WTC11 (cell line): ENCODE results near the gene AFF3. TPM values are rescaled to one million over a fixed set of nuclear protein-coding genes. Genes with fewer than 3 reads are reported as not detected.

Experiments
- ATAC-seq: fragments of 200-7000 bp; cut with Tn5 transposase; 2 replicates; pipeline ENCODE4 v1.10.0; 2021; ENCODE audit warnings: mild to moderate bottlenecking, moderate library complexity
- CTCF ChIA-PET: fragments of 300-600 bp; sonication (Branson Sonifier 250); formaldehyde crosslinking; loops from one replicate; lab custom pipeline; 2021; ENCODE audit warnings: antibody characterized with exemption; lab: Charles Lee
- POLR2A ChIA-PET: fragments of 350-600 bp; sonication (Branson Sonifier 250); formaldehyde crosslinking; loops from one replicate; lab custom pipeline; 2021; ENCODE audit warnings: antibody characterized with exemption; lab: Charles Lee
- DNase-seq: peaks from one replicate; pipeline ENCODE4 v3.0.0; 2021; ENCODE audit warnings: low spot score
- H3K27ac Mint-ChIP-seq: 2 replicates; pipeline ENCODE4 v1.8.0; 2021; ENCODE audit warnings: mixed read lengths
- H3K27me3 Mint-ChIP-seq: 2 replicates; pipeline ENCODE4 v1.8.0; 2021; ENCODE audit warnings: low read depth, mild to moderate bottlenecking, moderate library complexity, mixed read lengths
- H3K36me3 Mint-ChIP-seq: 2 replicates; pipeline ENCODE4 v1.8.0; 2021; ENCODE audit warnings: mixed read lengths
- H3K4me1 Mint-ChIP-seq: 2 replicates; pipeline ENCODE4 v1.8.0; 2022; ENCODE audit warnings: mixed read lengths
- H3K4me3 Mint-ChIP-seq: 2 replicates; pipeline ENCODE4 v1.8.0; 2021; ENCODE audit warnings: mild to moderate bottlenecking, moderate library complexity, mixed read lengths
- H3K9me3 Mint-ChIP-seq: 2 replicates; pipeline ENCODE4 v1.8.0; 2021; ENCODE audit warnings: mixed read lengths
- ATF6 ChIP-seq: sonication (generic); formaldehyde crosslinking; IDR thresholded peaks from 2 replicates; pipeline ENCODE4 v1.8.1; 2023; ENCODE audit warnings: mild to moderate bottlenecking, missing genetic modification reagents
- CTCF ChIP-seq: fragments of 200-600 bp; IDR thresholded peaks from 2 replicates; pipeline ENCODE4 v1.8.0; 2022; ENCODE audit warnings: antibody characterized with exemption
- E2F4 ChIP-seq: sonication (generic); formaldehyde crosslinking; IDR thresholded peaks from 2 replicates; pipeline ENCODE4 v1.8.1; 2022; ENCODE audit warnings: low read depth, mild to moderate bottlenecking, moderate library complexity, missing genetic modification reagents, borderline replicate concordance
- ELF4 ChIP-seq: sonication (generic); formaldehyde crosslinking; IDR thresholded peaks from 2 replicates; pipeline ENCODE4 v1.8.1; 2022; ENCODE audit warnings: low read depth, mild to moderate bottlenecking, moderate library complexity, missing genetic modification reagents
- FOXJ3 ChIP-seq: sonication (generic); formaldehyde crosslinking; IDR thresholded peaks from 2 replicates; pipeline ENCODE4 v1.9.0; 2021; ENCODE audit warnings: missing genetic modification reagents, mild to moderate bottlenecking, borderline replicate concordance
- FOXP1 ChIP-seq: sonication (generic); formaldehyde crosslinking; IDR thresholded peaks from 2 replicates; pipeline ENCODE4 v1.8.0; 2022; ENCODE audit warnings: missing genetic modification reagents, mild to moderate bottlenecking, moderate library complexity, borderline replicate concordance
- HMGXB4 ChIP-seq: sonication (generic); formaldehyde crosslinking; IDR thresholded peaks from 2 replicates; pipeline ENCODE4 v1.8.1; 2023; ENCODE audit warnings: mild to moderate bottlenecking, moderate library complexity, missing genetic modification reagents
- NFATC4 ChIP-seq: fragments of 250-450 bp; sonication (Bioruptor Pico); IDR thresholded peaks from 2 replicates; pipeline ENCODE4 v1.9.0; 2021; ENCODE audit warnings: mild to moderate bottlenecking
- NFYB ChIP-seq: sonication (generic); formaldehyde crosslinking; conservative IDR thresholded peaks from 2 replicates; pipeline ENCODE4 v1.8.0; 2022; ENCODE audit warnings: low read depth, missing genetic modification reagents
- NR2C2 ChIP-seq: sonication (generic); formaldehyde crosslinking; IDR thresholded peaks from 2 replicates; pipeline ENCODE4 v1.8.0; 2022; ENCODE audit warnings: mild to moderate bottlenecking, missing genetic modification reagents
- OVOL2 ChIP-seq: fragments of 250-450 bp; sonication (Bioruptor Pico); IDR thresholded peaks from 2 replicates; pipeline ENCODE4 v1.9.0; 2021; ENCODE audit warnings: mild to moderate bottlenecking, borderline replicate concordance
- SMAD4 ChIP-seq: sonication (generic); formaldehyde crosslinking; IDR thresholded peaks from 2 replicates; pipeline ENCODE4 v1.8.0; 2022; ENCODE audit warnings: mild to moderate bottlenecking, missing genetic modification reagents
- SOX15 ChIP-seq: fragments of 250-450 bp; sonication (Bioruptor Pico); IDR thresholded peaks from 2 replicates; pipeline ENCODE4 v1.9.0; 2021; ENCODE audit warnings: mild to moderate bottlenecking
- TCF7 ChIP-seq: sonication (generic); formaldehyde crosslinking; IDR thresholded peaks from 2 replicates; pipeline ENCODE4 v1.8.0; 2022; ENCODE audit warnings: mild to moderate bottlenecking, low read depth, missing genetic modification reagents, moderate library complexity
- USF2 ChIP-seq: sonication (generic); formaldehyde crosslinking; IDR thresholded peaks from 2 replicates; pipeline ENCODE4 v1.8.1; 2023; ENCODE audit warnings: mild to moderate bottlenecking, missing genetic modification reagents, moderate library complexity
- ZBTB21 ChIP-seq: sonication (generic); formaldehyde crosslinking; IDR thresholded peaks from 2 replicates; pipeline ENCODE4 v1.8.1; 2023; ENCODE audit warnings: mild to moderate bottlenecking, missing genetic modification reagents, borderline replicate concordance
- ZNF232 ChIP-seq: sonication (generic); formaldehyde crosslinking; IDR thresholded peaks from 2 replicates; pipeline ENCODE4 v1.8.0; 2022; ENCODE audit warnings: mild to moderate bottlenecking, missing genetic modification reagents
- ZNF317 ChIP-seq: sonication (generic); formaldehyde crosslinking; IDR thresholded peaks from 2 replicates; pipeline ENCODE4 v1.8.1; 2023; ENCODE audit warnings: low read depth, mild to moderate bottlenecking, moderate library complexity, missing genetic modification reagents, borderline replicate concordance
- ZNF416 ChIP-seq: fragments of 250-450 bp; sonication (Bioruptor Pico); IDR thresholded peaks from 2 replicates; pipeline ENCODE4 v1.9.0; 2021; ENCODE audit warnings: mild to moderate bottlenecking, inconsistent platforms
- ZNF425 ChIP-seq: fragments of 250-450 bp; sonication (Bioruptor Pico); conservative IDR thresholded peaks from 2 replicates; pipeline ENCODE4 v1.9.0; 2021; ENCODE audit warnings: mild to moderate bottlenecking
- total RNA-seq: library from RNA; stranded (reverse); gene quantifications from 3 replicates; pipeline ENCODE4 v1.2.3, GENCODE V29; 2021

AFF3 gene
- total RNA-seq, 1 experiment from 2014 or later = 1.2 TPM

DNA sequence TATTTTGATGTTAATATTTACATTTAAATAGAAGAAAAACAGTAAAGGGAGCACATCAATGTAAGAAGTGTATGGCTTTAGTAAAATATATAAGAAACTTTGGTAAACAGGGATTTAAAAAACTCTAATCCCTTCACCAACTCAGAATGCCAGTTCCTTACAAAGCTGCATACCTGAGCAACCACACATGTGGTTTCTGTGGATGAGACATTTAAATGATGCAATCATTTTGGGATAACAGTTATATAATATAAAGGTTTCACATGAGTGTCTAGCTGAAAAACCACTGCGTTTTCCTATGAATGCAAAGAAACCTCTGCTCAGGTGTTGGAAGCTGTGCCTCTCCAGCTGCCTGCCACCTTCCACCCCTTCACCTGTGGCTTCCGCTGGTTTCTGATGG lies 443.5 kb downstream of the AFF3 start:
- Mint-ChIP-seq H3K4me1 (no peaks in the 10 kb centered on the region), H3K4me3 (no peak overlapping the region), H3K9me3 (no peaks in the 10 kb centered on the region), H3K27ac (no peak overlapping the region), H3K36me3 (no peaks in the 10 kb centered on the region), H3K27me3 (no peaks in the 10 kb centered on the region)
- TF ChIP-seq TCF7 (no peak), USF2 (CRISPR knock-in tag) (no peak), NFYB (CRISPR knock-in tag) (no peak), FOXP1 (CRISPR knock-in tag) (no peak), FOXJ3 (no peak), ZNF425 (CRISPR knock-in tag) (no peak), E2F4 (CRISPR knock-in tag) (no peak), NFATC4 (CRISPR knock-in tag) (no peak), ELF4 (CRISPR knock-in tag) (no peak), ZNF416 (CRISPR knock-in tag) (no peak), SMAD4 (CRISPR knock-in tag) (no peak), ZNF232 (CRISPR knock-in tag) (no peak), NR2C2 (no peak), SOX15 (CRISPR knock-in tag) (no peak), HMGXB4 (CRISPR knock-in tag) (no peak), CTCF (no peak), ZBTB21 (CRISPR knock-in tag) (no peak), ATF6 (no peak), ZNF317 (CRISPR knock-in tag) (no peak), OVOL2 (CRISPR knock-in tag) (no peak)
- CTCF ChIA-PET = interaction anchor here (1.0 kb wide), 1 partner anchor 564 kb away, joined by 4 read pairs; no protein-coding TSS in a partner anchor
- ATAC-seq (no peak), DNase-seq (no peak)
- POLR2A ChIA-PET = no interaction called here
